Neural crest cell (in vitro differentiated cells): Measurements from ENCODE around the gene ZFX. TPM values are rescaled to one million over a fixed set of nuclear protein-coding genes. Genes with fewer than 3 reads are reported as not detected.
"Not testable (repeated sequence)": the region's sequence is repeated elsewhere in the genome, so short reads cannot be mapped to it uniquely, and the experiment has no call there.

ENCODE experiments used
- DNase-seq: peaks from one replicate; pipeline ENCODE4 v3.0.0; 2021; ENCODE audit warnings: low read depth, mixed read lengths, low spot score
- H3K27ac Mint-ChIP-seq: one replicate; pipeline ENCODE4 v1.8.0; 2021; ENCODE audit warnings: mild to moderate bottlenecking, mixed read lengths; ENCODE audit not compliant: unreplicated experiment
- H3K27me3 Mint-ChIP-seq: 2 replicates; pipeline ENCODE4 v1.8.0; 2021; ENCODE audit warnings: low read depth, mild to moderate bottlenecking, mixed read lengths
- H3K36me3 Mint-ChIP-seq: 2 replicates; pipeline ENCODE4 v1.8.0; 2021; ENCODE audit warnings: low read depth, mild to moderate bottlenecking, mixed read lengths
- H3K4me1 Mint-ChIP-seq: 2 replicates; pipeline ENCODE4 v1.8.0; 2021; ENCODE audit warnings: mixed read lengths
- H3K4me3 Mint-ChIP-seq: one replicate; pipeline ENCODE4 v1.8.0; 2021; ENCODE audit warnings: mild to moderate bottlenecking, mixed read lengths
- H3K9me3 Mint-ChIP-seq: 2 replicates; pipeline ENCODE4 v1.8.0; 2021; ENCODE audit warnings: mixed read lengths
- total RNA-seq: library from RNA; stranded (reverse); gene quantifications from 2 replicates; pipeline ENCODE4 v1.2.1, GENCODE V29; 2021
- TF ChIP-seq, protein P1 (sequence below): fragments of 200-600 bp; sonication (generic); conservative IDR thresholded peaks from 2 replicates; pipeline ENCODE4 v1.5.0; 2021; ENCODE audit warnings: antibody characterized with exemption, mild to moderate bottlenecking

Gene ZFX
- total RNA-seq, 1 donor from 2014 or later = 83.6 TPM

DNA sequence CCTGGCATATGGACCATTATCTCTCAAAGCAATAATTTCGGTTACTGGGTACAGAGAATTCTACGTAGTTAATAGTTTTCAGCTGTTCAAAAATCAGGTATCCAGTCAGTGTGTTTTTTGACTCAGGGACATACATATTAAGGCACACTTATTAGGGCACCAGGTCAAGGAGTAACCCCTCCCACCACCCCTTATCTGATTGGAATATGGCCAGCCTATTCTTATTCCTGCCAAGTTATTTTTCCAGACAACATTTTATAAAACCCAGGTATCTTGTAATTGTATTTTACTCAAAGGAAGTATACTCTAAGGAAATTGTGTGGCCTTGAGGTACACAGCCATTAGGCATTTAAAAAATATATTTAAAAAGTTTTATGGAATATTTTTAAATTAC is 4.3 kb downstream of the ZFX start:
- no peak overlapping the region for H3K27ac Mint-ChIP-seq
- H3K27me3 Mint-ChIP-seq = no peaks in the 10 kb centered on the region
- peaks cover 5% of the 10 kb centered on the region for H3K36me3 Mint-ChIP-seq
- DNase-seq = no peak
- TF ChIP-seq, protein P1, sequence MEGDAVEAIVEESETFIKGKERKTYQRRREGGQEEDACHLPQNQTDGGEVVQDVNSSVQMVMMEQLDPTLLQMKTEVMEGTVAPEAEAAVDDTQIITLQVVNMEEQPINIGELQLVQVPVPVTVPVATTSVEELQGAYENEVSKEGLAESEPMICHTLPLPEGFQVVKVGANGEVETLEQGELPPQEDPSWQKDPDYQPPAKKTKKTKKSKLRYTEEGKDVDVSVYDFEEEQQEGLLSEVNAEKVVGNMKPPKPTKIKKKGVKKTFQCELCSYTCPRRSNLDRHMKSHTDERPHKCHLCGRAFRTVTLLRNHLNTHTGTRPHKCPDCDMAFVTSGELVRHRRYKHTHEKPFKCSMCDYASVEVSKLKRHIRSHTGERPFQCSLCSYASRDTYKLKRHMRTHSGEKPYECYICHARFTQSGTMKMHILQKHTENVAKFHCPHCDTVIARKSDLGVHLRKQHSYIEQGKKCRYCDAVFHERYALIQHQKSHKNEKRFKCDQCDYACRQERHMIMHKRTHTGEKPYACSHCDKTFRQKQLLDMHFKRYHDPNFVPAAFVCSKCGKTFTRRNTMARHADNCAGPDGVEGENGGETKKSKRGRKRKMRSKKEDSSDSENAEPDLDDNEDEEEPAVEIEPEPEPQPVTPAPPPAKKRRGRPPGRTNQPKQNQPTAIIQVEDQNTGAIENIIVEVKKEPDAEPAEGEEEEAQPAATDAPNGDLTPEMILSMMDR = no peak
- H3K4me1 Mint-ChIP-seq = peaks cover 60% of the 10 kb centered on the region
- H3K4me3 Mint-ChIP-seq = peak overlapping the region; percentile 72
- no peaks in the 10 kb centered on the region for H3K9me3 Mint-ChIP-seq

DNA sequence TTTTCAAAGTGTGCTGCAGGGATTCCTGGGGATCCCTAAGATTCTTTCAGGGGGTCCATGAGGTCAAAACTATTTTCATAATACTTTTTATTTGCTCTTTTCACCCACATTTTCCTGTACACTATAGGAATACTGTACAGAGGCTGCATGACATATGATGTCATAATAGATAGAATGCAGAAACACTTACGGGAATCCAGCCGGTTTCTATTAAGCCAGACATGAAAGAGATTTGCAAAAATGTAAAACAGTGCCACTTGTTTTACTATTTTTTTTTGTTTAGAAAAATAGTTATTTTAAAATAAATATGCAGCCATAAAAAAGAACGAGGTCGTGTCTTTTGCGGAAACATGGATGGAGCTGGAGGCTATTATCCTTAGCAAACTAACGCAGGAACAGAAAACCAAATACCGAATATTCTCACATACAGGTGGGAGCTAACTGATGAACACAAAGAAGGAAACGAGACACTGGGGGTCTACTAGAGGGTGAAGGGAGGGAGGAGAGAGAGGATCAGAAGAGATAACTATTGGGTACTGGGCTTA is 5.0 kb downstream of the ZFX start:
- TF ChIP-seq, protein P1 = no peak
- Mint-ChIP-seq H3K4me3 (peak overlapping the region; percentile 41), H3K27ac (no peak overlapping the region), H3K9me3 (no peaks in the 10 kb centered on the region), H3K4me1 (peaks cover 60% of the 10 kb centered on the region), H3K27me3 (no peaks in the 10 kb centered on the region), H3K36me3 (peaks cover 5% of the 10 kb centered on the region)
- DNase-seq = no peak

DNA sequence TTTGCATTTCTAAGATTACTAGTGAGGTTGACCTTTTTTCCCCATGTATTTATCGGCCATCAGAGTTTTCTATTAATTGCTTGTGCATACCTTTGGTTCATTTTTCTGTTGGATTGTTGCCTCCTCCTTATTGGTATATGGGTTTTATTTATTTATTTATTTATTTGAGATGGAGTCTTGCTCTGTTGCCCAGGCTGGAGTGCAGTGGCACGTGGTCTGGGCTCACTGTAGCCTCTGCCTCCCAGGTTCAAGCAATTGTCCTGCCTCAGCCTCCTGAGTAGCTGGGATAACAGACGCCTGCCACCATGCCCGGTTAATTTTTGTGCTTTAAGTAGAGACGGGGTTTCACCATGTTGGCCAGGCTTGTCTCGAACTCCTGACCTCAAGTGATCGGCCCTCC is 6.2 kb downstream of the ZFX start:
- not testable (repeated sequence) for H3K4me3 Mint-ChIP-seq, H3K36me3 Mint-ChIP-seq
- H3K4me1 Mint-ChIP-seq = peaks cover 56% of the 10 kb centered on the region

DNA sequence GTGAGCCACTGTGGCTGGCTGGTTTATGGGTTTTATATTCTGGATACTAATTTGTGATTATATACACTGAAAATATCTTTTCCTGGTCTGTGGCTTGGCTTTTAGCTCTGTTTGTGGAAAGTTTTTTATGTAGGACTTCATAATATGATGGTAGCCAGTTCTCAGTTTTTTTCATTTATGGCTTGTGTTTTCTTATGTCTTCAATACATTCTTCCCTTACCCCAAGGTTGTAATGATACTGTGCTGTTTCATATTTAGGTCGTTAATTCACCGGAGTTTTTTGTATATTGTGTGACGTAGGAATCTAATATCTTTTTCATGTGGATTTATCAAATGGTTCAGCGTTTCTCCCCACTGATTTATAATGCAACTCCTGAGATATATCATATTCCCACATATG is 6.6 kb downstream of the ZFX start:
- H3K36me3 Mint-ChIP-seq = peaks cover 4% of the 10 kb centered on the region
- no peak for DNase-seq
- H3K4me3 Mint-ChIP-seq = peak overlapping the region; percentile 6
- H3K27me3 Mint-ChIP-seq = no peaks in the 10 kb centered on the region
- H3K9me3 Mint-ChIP-seq = no peaks in the 10 kb centered on the region
- TF ChIP-seq, protein P1 = no peak
- H3K27ac Mint-ChIP-seq = no peak overlapping the region
- H3K4me1 Mint-ChIP-seq = peaks cover 53% of the 10 kb centered on the region

More for the DNA sequence above, 6.2 kb downstream of the ZFX start:
- H3K27ac Mint-ChIP-seq, DNase-seq, H3K27me3 Mint-ChIP-seq, H3K9me3 Mint-ChIP-seq: not testable (repeated sequence)

DNA sequence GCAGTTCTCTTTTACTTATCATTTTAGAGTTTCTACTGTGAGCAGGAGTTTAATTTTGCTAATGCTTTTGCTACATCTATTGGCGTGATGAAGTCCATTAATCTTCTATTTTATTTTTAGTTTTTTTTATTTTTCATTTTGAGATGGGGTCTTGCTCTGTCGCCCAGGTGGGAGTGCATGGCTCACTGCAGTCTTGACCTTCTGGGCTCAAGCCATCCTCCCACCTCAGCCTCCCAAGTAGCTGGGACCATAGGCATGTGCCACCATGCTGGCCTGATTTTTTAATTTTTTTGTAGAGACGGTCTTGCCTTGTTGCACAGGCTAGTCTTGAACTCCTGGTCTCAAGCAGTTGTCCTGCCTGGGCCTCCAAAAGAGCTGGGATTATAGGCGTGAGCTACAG is 9.4 kb downstream of the ZFX start:
- DNase-seq = no peak
- Mint-ChIP-seq H3K27ac (no peak overlapping the region), H3K9me3 (no peaks in the 10 kb centered on the region), H3K27me3 (no peaks in the 10 kb centered on the region), H3K36me3 (peaks cover 3% of the 10 kb centered on the region), H3K4me1 (peaks cover 31% of the 10 kb centered on the region), H3K4me3 (no peak overlapping the region)
- TF ChIP-seq, protein P1 = no peak

DNA sequence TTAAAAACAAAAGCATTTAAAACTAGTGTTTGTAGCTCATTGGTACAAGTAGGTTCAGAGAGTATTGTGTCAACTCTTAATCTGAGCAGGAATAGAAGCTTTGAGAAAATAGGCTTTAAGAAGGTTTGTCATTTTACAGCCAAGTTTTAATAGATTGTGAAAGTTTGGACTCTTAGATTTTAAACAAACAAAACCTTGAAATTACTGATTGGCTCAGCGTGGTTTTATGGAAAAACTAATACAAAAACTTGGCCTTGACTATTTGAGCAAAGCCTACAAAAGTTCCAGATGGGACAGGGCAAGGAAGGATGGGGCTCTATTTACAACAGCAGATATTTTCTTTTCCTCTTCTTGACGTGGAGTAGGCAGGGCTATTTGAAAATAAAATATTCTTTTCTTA is 16.5 kb downstream of the ZFX start:
- H3K27ac Mint-ChIP-seq = no peak overlapping the region
- DNase-seq = no peak
- TF ChIP-seq, protein P1 = no peak
- no peak overlapping the region for H3K4me3 Mint-ChIP-seq
- H3K4me1 Mint-ChIP-seq = peaks cover 27% of the 10 kb centered on the region
- H3K36me3 Mint-ChIP-seq = peaks cover 6% of the 10 kb centered on the region
- no peaks in the 10 kb centered on the region for H3K27me3 Mint-ChIP-seq
- peaks cover 3% of the 10 kb centered on the region for H3K9me3 Mint-ChIP-seq
